WTC11 (cell line): Measurements from ENCODE around the gene GALNT2. TPM values are rescaled to one million over a fixed set of nuclear protein-coding genes. Genes with fewer than 3 reads are reported as not detected.

Experiments used
- ATAC-seq: fragments of 200-7000 bp; cut with Tn5 transposase; 2 replicates; pipeline ENCODE4 v1.10.0; 2021; ENCODE audit warnings: mild to moderate bottlenecking, moderate library complexity
- CTCF ChIA-PET: fragments of 300-600 bp; sonication (Branson Sonifier 250); formaldehyde crosslinking; loops from one replicate; lab custom pipeline; 2021; ENCODE audit warnings: antibody characterized with exemption; lab: Charles Lee
- POLR2A ChIA-PET: fragments of 350-600 bp; sonication (Branson Sonifier 250); formaldehyde crosslinking; loops from one replicate; lab custom pipeline; 2021; ENCODE audit warnings: antibody characterized with exemption; lab: Charles Lee
- DNase-seq: peaks from one replicate; pipeline ENCODE4 v3.0.0; 2021; ENCODE audit warnings: low spot score
- H3K27ac Mint-ChIP-seq: 2 replicates; pipeline ENCODE4 v1.8.0; 2021; ENCODE audit warnings: mixed read lengths
- H3K27me3 Mint-ChIP-seq: 2 replicates; pipeline ENCODE4 v1.8.0; 2021; ENCODE audit warnings: low read depth, mild to moderate bottlenecking, moderate library complexity, mixed read lengths
- H3K36me3 Mint-ChIP-seq: 2 replicates; pipeline ENCODE4 v1.8.0; 2021; ENCODE audit warnings: mixed read lengths
- H3K4me1 Mint-ChIP-seq: 2 replicates; pipeline ENCODE4 v1.8.0; 2022; ENCODE audit warnings: mixed read lengths
- H3K4me3 Mint-ChIP-seq: 2 replicates; pipeline ENCODE4 v1.8.0; 2021; ENCODE audit warnings: mild to moderate bottlenecking, moderate library complexity, mixed read lengths
- H3K9me3 Mint-ChIP-seq: 2 replicates; pipeline ENCODE4 v1.8.0; 2021; ENCODE audit warnings: mixed read lengths
- AFF4 ChIP-seq: sonication (generic); formaldehyde crosslinking; IDR thresholded peaks from 2 replicates; pipeline ENCODE4 v1.8.1; 2023; ENCODE audit warnings: mild to moderate bottlenecking, missing genetic modification reagents, borderline replicate concordance
- CDX4 ChIP-seq: fragments of 250-450 bp; sonication (Bioruptor Pico); IDR thresholded peaks from 2 replicates; pipeline ENCODE4 v1.9.0; 2021; ENCODE audit warnings: moderate library complexity, mild to moderate bottlenecking, inconsistent platforms, borderline replicate concordance
- ELF4 ChIP-seq: sonication (generic); formaldehyde crosslinking; IDR thresholded peaks from 2 replicates; pipeline ENCODE4 v1.8.1; 2022; ENCODE audit warnings: low read depth, mild to moderate bottlenecking, moderate library complexity, missing genetic modification reagents
- FOXK1 ChIP-seq: sonication (generic); formaldehyde crosslinking; IDR thresholded peaks from 2 replicates; pipeline ENCODE4 v1.8.0; 2022; ENCODE audit warnings: mild to moderate bottlenecking, moderate library complexity, missing genetic modification reagents
- PREB ChIP-seq: sonication (generic); formaldehyde crosslinking; IDR thresholded peaks from 2 replicates; pipeline ENCODE4 v1.8.1; 2022; ENCODE audit warnings: mild to moderate bottlenecking, missing genetic modification reagents, moderate library complexity, borderline replicate concordance
- TEAD1 ChIP-seq: sonication (generic); formaldehyde crosslinking; IDR thresholded peaks from 2 replicates; pipeline ENCODE4 v1.8.0; 2022; ENCODE audit warnings: mild to moderate bottlenecking, missing genetic modification reagents
- TP53 ChIP-seq: sonication (generic); formaldehyde crosslinking; IDR thresholded peaks from 2 replicates; pipeline ENCODE4 v1.8.1; 2023; ENCODE audit warnings: mild to moderate bottlenecking, missing genetic modification reagents
- ZNF138 ChIP-seq: sonication (generic); formaldehyde crosslinking; conservative IDR thresholded peaks from 2 replicates; pipeline ENCODE4 v1.8.1; 2022; ENCODE audit warnings: mild to moderate bottlenecking, moderate library complexity, missing genetic modification reagents
- ZNF263 ChIP-seq: sonication (generic); formaldehyde crosslinking; IDR thresholded peaks from 2 replicates; pipeline ENCODE4 v1.8.1; 2022; ENCODE audit warnings: low read depth, mild to moderate bottlenecking, moderate library complexity, missing genetic modification reagents
- total RNA-seq: library from RNA; stranded (reverse); gene quantifications from 3 replicates; pipeline ENCODE4 v1.2.3, GENCODE V29; 2021
- TF ChIP-seq, protein P1 (sequence below): sonication (generic); formaldehyde crosslinking; IDR thresholded peaks from 2 replicates; pipeline ENCODE4 v1.8.1; 2023; ENCODE audit warnings: mild to moderate bottlenecking, moderate library complexity, missing genetic modification reagents
- TF ChIP-seq, protein P2 (sequence below): sonication (generic); formaldehyde crosslinking; IDR thresholded peaks from 2 replicates; pipeline ENCODE4 v1.8.1; 2022; ENCODE audit warnings: mild to moderate bottlenecking, moderate library complexity, missing genetic modification reagents
- TF ChIP-seq, protein P3 (sequence below): sonication (generic); formaldehyde crosslinking; conservative IDR thresholded peaks from 2 replicates; pipeline ENCODE4 v1.8.1; 2023; ENCODE audit warnings: mild to moderate bottlenecking, low read depth, missing genetic modification reagents, moderate library complexity
- TF ChIP-seq, protein P4 (sequence below): sonication (generic); formaldehyde crosslinking; IDR thresholded peaks from 2 replicates; pipeline ENCODE4 v1.8.0; 2022; ENCODE audit warnings: mild to moderate bottlenecking, missing genetic modification reagents
- TF ChIP-seq, protein P5 (sequence below): fragments of 200-600 bp; IDR thresholded peaks from 2 replicates; pipeline ENCODE4 v1.8.0; 2022; ENCODE audit warnings: antibody characterized with exemption

Gene GALNT2
- total RNA-seq, 1 experiment from 2014 or later: 74.8 TPM

DNA sequence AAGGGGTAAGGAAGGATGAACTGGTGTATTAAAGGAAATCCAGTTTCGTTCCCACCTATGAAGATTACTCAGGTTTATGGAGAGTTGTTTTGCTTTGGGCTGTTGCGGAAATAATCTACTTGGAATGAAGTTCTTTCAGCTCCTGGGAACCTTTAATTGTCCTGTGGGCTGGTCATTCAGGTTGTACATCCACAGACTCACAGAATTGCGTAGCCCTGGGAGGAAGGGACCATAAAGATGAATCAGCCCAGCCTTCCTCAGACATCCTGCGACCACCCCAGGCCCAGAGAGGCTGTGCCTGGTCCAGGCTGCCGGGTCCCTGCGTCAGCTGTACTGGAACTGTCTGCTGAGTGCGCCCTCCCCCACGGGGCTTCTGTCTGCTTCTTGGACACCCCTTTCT, 72.7 kb downstream of the GALNT2 start (continued):
- TF ChIP-seq, protein P1, sequence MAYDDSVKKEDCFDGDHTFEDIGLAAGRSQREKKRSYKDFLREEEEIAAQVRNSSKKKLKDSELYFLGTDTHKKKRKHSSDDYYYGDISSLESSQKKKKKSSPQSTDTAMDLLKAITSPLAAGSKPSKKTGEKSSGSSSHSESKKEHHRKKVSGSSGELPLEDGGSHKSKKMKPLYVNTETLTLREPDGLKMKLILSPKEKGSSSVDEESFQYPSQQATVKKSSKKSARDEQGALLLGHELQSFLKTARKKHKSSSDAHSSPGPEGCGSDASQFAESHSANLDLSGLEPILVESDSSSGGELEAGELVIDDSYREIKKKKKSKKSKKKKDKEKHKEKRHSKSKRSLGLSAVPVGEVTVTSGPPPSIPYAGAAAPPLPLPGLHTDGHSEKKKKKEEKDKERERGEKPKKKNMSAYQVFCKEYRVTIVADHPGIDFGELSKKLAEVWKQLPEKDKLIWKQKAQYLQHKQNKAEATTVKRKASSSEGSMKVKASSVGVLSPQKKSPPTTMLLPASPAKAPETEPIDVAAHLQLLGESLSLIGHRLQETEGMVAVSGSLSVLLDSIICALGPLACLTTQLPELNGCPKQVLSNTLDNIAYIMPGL (CRISPR knock-in tag): no peak
- TF ChIP-seq, protein P2, sequence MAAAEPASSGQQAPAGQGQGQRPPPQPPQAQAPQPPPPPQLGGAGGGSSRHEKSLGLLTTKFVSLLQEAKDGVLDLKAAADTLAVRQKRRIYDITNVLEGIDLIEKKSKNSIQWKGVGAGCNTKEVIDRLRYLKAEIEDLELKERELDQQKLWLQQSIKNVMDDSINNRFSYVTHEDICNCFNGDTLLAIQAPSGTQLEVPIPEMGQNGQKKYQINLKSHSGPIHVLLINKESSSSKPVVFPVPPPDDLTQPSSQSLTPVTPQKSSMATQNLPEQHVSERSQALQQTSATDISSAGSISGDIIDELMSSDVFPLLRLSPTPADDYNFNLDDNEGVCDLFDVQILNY (CRISPR knock-in tag): no peak
- TF ChIP-seq, protein P3, sequence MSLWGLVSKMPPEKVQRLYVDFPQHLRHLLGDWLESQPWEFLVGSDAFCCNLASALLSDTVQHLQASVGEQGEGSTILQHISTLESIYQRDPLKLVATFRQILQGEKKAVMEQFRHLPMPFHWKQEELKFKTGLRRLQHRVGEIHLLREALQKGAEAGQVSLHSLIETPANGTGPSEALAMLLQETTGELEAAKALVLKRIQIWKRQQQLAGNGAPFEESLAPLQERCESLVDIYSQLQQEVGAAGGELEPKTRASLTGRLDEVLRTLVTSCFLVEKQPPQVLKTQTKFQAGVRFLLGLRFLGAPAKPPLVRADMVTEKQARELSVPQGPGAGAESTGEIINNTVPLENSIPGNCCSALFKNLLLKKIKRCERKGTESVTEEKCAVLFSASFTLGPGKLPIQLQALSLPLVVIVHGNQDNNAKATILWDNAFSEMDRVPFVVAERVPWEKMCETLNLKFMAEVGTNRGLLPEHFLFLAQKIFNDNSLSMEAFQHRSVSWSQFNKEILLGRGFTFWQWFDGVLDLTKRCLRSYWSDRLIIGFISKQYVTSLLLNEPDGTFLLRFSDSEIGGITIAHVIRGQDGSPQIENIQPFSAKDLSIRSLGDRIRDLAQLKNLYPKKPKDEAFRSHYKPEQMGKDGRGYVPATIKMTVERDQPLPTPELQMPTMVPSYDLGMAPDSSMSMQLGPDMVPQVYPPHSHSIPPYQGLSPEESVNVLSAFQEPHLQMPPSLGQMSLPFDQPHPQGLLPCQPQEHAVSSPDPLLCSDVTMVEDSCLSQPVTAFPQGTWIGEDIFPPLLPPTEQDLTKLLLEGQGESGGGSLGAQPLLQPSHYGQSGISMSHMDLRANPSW (CRISPR knock-in tag): no peak
- TF ChIP-seq AFF4: no peak
- TF ChIP-seq CDX4: no peak

DNA sequence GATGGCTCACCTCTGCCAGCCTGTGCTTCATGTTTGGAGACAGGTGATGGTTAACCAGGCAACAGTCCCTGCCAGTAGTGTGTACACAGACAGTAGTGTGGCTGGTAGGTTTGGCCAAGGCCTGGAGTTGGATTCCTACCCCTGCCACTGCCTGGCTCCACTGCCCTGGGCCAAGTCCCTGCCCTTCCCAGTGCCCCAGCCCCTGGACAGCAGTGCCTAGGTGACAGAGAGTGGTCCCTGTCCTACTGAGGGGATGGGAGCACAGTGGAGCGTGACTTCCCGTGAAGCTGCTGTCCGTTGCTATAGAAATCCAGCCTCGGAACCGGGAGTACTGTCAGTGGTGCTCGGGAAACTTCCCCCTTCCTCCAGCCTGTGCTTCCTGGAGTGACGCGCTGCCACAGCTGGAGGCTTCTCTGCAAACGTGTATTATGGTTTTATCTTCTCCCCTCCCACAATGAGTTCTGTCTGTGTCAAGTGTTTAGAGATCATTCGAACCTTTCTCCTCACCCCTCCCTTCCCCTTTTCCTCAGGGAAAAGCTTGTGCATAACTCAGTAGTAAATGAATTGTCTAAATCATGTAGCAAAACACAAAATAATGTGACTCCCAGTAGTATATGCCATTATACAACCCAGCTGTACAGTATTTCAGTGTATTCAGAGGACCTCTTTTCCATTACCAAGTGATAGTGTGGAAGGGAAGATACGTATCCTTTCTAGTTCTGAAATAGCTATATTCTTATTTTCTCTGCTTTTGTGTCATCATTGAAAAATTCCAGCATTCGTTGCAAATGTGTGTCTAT, 73.4 kb downstream of the GALNT2 start:
- Mint-ChIP-seq H3K36me3 (no peaks in the 10 kb centered on the region), H3K4me3 (no peak overlapping the region), H3K4me1 (peaks cover 76% of the 10 kb centered on the region), H3K27ac (peak overlapping the region; percentile 13; the same call in 1 of the 2 replicates), H3K27me3 (no peaks in the 10 kb centered on the region), H3K9me3 (no peaks in the 10 kb centered on the region)
- POLR2A ChIA-PET: no interaction called here
- CTCF ChIA-PET: no interaction called here
- ATAC-seq (no peak), DNase-seq (no peak)
- TF ChIP-seq ZNF263 (CRISPR knock-in tag): peak; percentile 27; the same call in 1 of the 2 replicates
- TF ChIP-seq TP53: no peak

GRCh38 chr1:230141021-230141648, 74.1 kb downstream of the GALNT2 start:
- peaks cover 76% of the 10 kb centered on the region for H3K4me1 Mint-ChIP-seq
- TF ChIP-seq ELF4 (CRISPR knock-in tag) (no peak), PREB (CRISPR knock-in tag) (no peak), TEAD1 (CRISPR knock-in tag) (no peak), TP53 (no peak), FOXK1 (CRISPR knock-in tag) (no peak), ZNF138 (CRISPR knock-in tag) (no peak)
- TF ChIP-seq, protein P4, sequence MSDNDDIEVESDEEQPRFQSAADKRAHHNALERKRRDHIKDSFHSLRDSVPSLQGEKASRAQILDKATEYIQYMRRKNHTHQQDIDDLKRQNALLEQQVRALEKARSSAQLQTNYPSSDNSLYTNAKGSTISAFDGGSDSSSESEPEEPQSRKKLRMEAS: no peak
- TF ChIP-seq, protein P1 (CRISPR knock-in tag): no peak
- TF ChIP-seq, protein P5, sequence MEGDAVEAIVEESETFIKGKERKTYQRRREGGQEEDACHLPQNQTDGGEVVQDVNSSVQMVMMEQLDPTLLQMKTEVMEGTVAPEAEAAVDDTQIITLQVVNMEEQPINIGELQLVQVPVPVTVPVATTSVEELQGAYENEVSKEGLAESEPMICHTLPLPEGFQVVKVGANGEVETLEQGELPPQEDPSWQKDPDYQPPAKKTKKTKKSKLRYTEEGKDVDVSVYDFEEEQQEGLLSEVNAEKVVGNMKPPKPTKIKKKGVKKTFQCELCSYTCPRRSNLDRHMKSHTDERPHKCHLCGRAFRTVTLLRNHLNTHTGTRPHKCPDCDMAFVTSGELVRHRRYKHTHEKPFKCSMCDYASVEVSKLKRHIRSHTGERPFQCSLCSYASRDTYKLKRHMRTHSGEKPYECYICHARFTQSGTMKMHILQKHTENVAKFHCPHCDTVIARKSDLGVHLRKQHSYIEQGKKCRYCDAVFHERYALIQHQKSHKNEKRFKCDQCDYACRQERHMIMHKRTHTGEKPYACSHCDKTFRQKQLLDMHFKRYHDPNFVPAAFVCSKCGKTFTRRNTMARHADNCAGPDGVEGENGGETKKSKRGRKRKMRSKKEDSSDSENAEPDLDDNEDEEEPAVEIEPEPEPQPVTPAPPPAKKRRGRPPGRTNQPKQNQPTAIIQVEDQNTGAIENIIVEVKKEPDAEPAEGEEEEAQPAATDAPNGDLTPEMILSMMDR: no peak

More at GRCh38 chr1:230141021-230141648, 74.1 kb downstream of the GALNT2 start:
- Mint-ChIP-seq H3K27me3 (no peaks in the 10 kb centered on the region), H3K27ac (peak overlapping the region; percentile 15; the same call in 1 of the 2 replicates), H3K9me3 (no peaks in the 10 kb centered on the region), H3K36me3 (no peaks in the 10 kb centered on the region), H3K4me3 (no peak overlapping the region)
- DNase-seq (no peak), ATAC-seq (no peak)
- POLR2A ChIA-PET: no interaction called here
- CTCF ChIA-PET: interaction anchor here (1.0 kb wide), 1 partner anchor 9 kb away, joined by 5 read pairs; no protein-coding TSS in a partner anchor
